ENCODE data around the gene BMP7.

- no peak for TF ChIP-seq ZFP37 (CRISPR knock-in tag; IDR thresholded peaks at IDR 0.05; ENCODE audit: borderline replicate concordance)
- TF ChIP-seq ETV5 (CRISPR knock-in tag; IDR thresholded peaks at IDR 0.05; ENCODE audit: borderline replicate concordance) = no peak
- no peak for TF ChIP-seq CTCF (CRISPR knock-in tag; IDR thresholded peaks at IDR 0.05)
These were observed 27.6 kb upstream of the BMP7 start for GRCh38 chr20:57293995-57294394.
